ENCODE measurements around the gene UBD. TPM values are rescaled to one million over a fixed set of nuclear protein-coding genes. Genes with fewer than 3 reads are reported as not detected.

UBD gene
- total and polyA plus RNA-seq, 4 experiments from 2014 or later = not detected

DNA sequence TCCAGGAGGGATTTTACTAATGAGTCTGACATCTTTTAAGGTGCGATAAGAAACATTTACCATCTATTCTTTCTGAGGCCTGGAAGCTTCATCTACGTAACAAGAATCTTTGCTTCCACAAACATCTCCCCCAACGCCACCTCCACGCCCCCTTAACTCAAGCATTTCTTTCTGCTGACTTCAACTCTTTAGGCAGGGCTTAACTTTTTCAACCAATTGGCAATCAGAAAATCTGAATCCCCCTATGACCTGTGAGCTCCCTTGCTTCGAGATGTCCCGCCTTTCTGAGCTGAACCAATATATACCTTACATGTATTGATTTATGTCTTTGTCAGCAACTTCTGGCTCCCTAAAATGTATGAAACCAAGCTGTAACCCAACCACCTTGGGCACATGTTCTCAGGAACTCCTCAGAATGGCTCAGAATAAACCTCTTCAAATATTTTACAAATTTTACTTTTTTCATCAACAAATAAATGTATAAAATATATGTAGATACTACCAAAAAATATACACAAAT lies 36.9 kb upstream of the UBD start:
- no peak overlapping the region for H3K4me3 ChIP-seq (ENCODE audit: low read length in 2 of 2)
- Mint-ChIP-seq H3K27me3 (peaks cover 0 to 4% of the 10 kb centered on the region in 2 donors), H3K27ac (no peak overlapping the region), H3K4me1 (no peaks in the 10 kb centered on the region), H3K4me3 (no peak overlapping the region), H3K36me3 (no peaks in the 10 kb centered on the region), H3K9me3 (no peaks in the 10 kb centered on the region)
- H3K27ac ChIP-seq (ENCODE audit: low read depth, low read length) = no peak overlapping the region
- no peak for DNase-seq
- intact Hi-C loops (cut with micrococcal nuclease) = no loop called here
- H3K9me3 ChIP-seq (ENCODE audit: control insufficient read depth in 1 of 2, low read length in 2 of 2) = no peaks in the 10 kb centered on the region
- CTCF ChIA-PET (ENCODE audit: partially characterized antibody) = interaction anchor here (1.2 kb wide), 1 partner anchor 21 kb away, joined by 3 read pairs; no protein-coding TSS in a partner anchor
- H3K27me3 ChIP-seq (ENCODE audit: insufficient read depth, low read length) = peaks cover 5% of the 10 kb centered on the region
- POLR2A ChIA-PET (ENCODE audit: partially characterized antibody) = no interaction called here
- no peaks in the 10 kb centered on the region for H3K36me3 ChIP-seq (ENCODE audit: insufficient read depth, low read length)
- no peaks in the 10 kb centered on the region for H3K4me1 ChIP-seq (ENCODE audit: insufficient read depth, low read length)

DNA sequence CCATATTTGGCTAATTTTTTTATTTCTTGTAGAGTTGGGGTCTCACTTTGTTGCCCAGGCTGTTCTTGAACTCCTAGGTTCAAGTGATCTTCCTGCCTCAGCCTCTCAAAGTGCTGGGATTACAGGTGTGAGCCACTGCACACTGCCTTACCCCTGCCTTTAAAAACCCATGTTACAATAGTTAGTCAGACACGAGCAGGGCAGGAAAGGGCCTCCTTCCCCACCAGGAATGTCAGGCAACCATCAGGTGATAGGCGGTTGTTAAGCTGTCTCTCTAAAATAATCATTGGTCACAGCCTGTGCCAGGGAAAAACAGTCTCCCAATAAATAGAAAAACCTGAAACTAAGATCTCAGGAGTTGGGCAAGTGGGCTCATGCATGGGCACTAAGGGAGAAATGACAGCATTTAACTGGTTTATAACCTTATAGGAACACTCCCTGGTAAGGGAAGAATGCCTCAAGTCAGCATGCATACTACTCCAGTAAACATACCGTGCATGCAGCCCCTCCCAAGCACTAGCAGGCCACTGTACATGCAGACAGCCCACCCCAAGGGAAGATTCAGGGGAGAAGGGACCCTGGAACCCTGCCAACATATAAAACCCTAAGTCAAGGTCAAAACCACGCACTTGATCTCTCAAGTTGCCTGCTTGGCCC lies 33.8 kb upstream of the UBD start:
- DNase-seq = no peak
- Mint-ChIP-seq H3K9me3 (no peaks in the 10 kb centered on the region), H3K27me3 (peaks cover 5 to 15% of the 10 kb centered on the region in 2 donors), H3K36me3 (no peaks in the 10 kb centered on the region), H3K4me1 (peaks cover 0 to 1% (median 0%) of the 10 kb centered on the region in 4 donors), H3K4me3 (no peak overlapping the region), H3K27ac (no peak overlapping the region)
- no peaks in the 10 kb centered on the region for H3K4me1 ChIP-seq (ENCODE audit: insufficient read depth, low read length)
- ChIA-PET POLR2A (ENCODE audit: partially characterized antibody) (no interaction called here), CTCF (ENCODE audit: partially characterized antibody) (no interaction called here)
- peaks cover 15% of the 10 kb centered on the region for H3K27me3 ChIP-seq (ENCODE audit: insufficient read depth, low read length)
- no peaks in the 10 kb centered on the region for H3K36me3 ChIP-seq (ENCODE audit: insufficient read depth, low read length)
- H3K27ac ChIP-seq (ENCODE audit: low read depth, low read length) = no peak overlapping the region
- no peaks in the 10 kb centered on the region for H3K9me3 ChIP-seq (ENCODE audit: control insufficient read depth in 1 of 2, low read length in 2 of 2)
- no peak overlapping the region for H3K4me3 ChIP-seq (ENCODE audit: low read length in 2 of 2)
- intact Hi-C loops (cut with micrococcal nuclease) = no loop called here

DNA sequence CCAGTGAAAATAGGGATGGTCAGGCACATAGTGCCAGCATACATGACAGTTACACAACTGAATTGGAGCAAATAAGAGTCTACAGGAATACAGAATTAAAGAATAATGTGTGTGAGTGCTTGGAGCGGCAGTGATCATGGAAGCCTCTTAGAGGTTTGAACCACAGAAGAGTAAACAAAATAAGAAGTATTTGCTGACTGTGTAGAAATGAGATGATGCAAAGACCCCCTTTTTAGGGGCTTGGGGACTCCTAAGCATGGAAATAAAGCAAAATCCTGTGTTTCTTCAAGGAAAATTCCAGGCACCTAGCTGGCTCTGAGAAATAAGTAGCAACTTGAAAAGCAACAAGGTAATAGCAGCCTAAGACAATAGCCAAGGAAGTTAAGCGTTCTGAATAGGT lies 32.1 kb upstream of the UBD start:
- Mint-ChIP-seq H3K4me3 (no peak overlapping the region), H3K9me3 (no peaks in the 10 kb centered on the region), H3K4me1 (peaks cover 0 to 1% (median 0%) of the 10 kb centered on the region in 4 donors), H3K36me3 (no peaks in the 10 kb centered on the region), H3K27ac (peak overlapping the region in 1 of 7 donors; percentile 18), H3K27me3 (peaks cover 6 to 24% of the 10 kb centered on the region in 2 donors)
- no peaks in the 10 kb centered on the region for H3K36me3 ChIP-seq (ENCODE audit: insufficient read depth, low read length)
- DNase-seq = no peak
- H3K4me3 ChIP-seq (ENCODE audit: low read length in 2 of 2) = no peak overlapping the region
- no peak overlapping the region for H3K27ac ChIP-seq (ENCODE audit: low read depth, low read length)
- ChIA-PET CTCF (ENCODE audit: partially characterized antibody) (no interaction called here), POLR2A (ENCODE audit: partially characterized antibody) (no interaction called here)
- no peaks in the 10 kb centered on the region for H3K4me1 ChIP-seq (ENCODE audit: insufficient read depth, low read length)
- peaks cover 15% of the 10 kb centered on the region for H3K27me3 ChIP-seq (ENCODE audit: insufficient read depth, low read length)
- intact Hi-C loops (cut with micrococcal nuclease) = no loop called here
- H3K9me3 ChIP-seq (ENCODE audit: control insufficient read depth in 1 of 2, low read length in 2 of 2) = no peaks in the 10 kb centered on the region

DNA sequence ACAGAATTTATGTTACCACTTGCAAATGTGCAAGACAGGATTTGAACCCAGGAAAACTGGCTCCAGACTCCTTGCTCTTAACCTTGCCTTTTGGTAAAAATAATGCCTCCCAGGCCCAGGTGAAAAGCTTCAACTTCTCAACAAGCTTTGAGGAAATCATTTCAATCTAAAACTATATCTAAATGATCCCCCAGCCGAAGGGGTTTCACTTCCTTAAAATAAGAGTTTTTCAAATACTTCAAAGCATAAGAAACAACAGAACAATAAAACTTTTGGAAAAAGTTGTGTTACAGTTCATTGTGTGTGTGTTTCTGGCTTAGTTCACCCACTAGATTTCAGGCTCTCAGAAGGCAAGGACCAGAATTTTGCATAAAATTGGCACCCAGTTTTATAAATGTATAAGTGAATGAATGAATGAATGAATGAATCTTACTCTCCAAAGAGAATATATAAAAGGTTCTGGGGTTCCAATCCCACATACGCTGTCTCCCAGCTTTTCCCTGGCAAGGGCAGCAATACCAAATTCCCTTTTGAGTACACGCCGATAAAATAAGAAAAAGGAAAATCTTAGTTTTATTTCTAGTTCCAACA lies 30.8 kb upstream of the UBD start:
- H3K27me3 ChIP-seq (ENCODE audit: insufficient read depth, low read length) = peaks cover 15% of the 10 kb centered on the region
- ChIA-PET POLR2A (ENCODE audit: partially characterized antibody) (no interaction called here), CTCF (ENCODE audit: partially characterized antibody) (interaction anchor here (1.3 to 2.2 kb wide), 5 partner anchors 8 to 904 kb away, joined by 4 to 10 read pairs (median 6); no protein-coding TSS in a partner anchor)
- H3K4me3 ChIP-seq (ENCODE audit: low read length in 2 of 2) = no peak overlapping the region
- no peaks in the 10 kb centered on the region for H3K36me3 Mint-ChIP-seq
- no peak overlapping the region for H3K27ac Mint-ChIP-seq
- no peak overlapping the region for H3K27ac ChIP-seq (ENCODE audit: low read depth, low read length)
- intact Hi-C loops (cut with micrococcal nuclease) = no loop called here
- no peak overlapping the region for H3K4me3 Mint-ChIP-seq
- peaks cover 8 to 31% of the 10 kb centered on the region in 2 donors for H3K27me3 Mint-ChIP-seq
- H3K36me3 ChIP-seq (ENCODE audit: insufficient read depth, low read length) = no peaks in the 10 kb centered on the region
- no peaks in the 10 kb centered on the region for H3K9me3 ChIP-seq (ENCODE audit: control insufficient read depth in 1 of 2, low read length in 2 of 2)
- peaks cover 0 to 1% (median 0%) of the 10 kb centered on the region in 4 donors for H3K4me1 Mint-ChIP-seq
- DNase-seq = no peak
- no peaks in the 10 kb centered on the region for H3K4me1 ChIP-seq (ENCODE audit: insufficient read depth, low read length)
- no peaks in the 10 kb centered on the region for H3K9me3 Mint-ChIP-seq

DNA sequence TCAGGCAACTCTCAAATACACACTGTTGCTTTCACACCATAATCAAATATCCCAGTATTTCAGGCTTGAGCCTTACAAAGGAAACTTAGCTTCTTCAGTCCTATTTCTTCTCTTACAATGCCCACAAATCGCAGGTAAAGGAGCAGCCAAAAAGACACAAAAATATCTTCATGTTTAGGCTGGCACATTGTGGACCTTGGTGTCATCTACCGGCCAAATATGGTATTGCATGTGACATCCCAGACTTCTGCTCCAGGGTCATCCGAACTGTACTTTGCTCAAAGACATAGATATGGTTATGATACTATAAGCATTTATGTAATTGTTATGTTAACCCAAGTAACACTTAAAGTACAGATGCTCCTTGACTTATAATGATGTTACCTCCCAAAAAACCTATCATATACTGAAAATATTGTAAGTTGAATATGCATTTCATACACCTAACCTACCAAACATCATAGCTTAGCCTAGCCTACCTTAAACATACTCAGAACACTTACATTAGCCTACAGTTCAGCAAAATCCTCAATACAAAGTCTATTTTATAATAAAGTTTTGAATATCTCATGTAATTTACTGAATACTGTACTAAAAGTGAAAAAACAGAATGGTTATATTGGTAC lies 30.0 kb upstream of the UBD start:
- Mint-ChIP-seq H3K27ac (no peak overlapping the region), H3K9me3 (no peaks in the 10 kb centered on the region), H3K27me3 (peaks cover 8 to 34% of the 10 kb centered on the region in 2 donors), H3K4me1 (peaks cover 0 to 1% (median 0%) of the 10 kb centered on the region in 4 donors), H3K36me3 (no peaks in the 10 kb centered on the region), H3K4me3 (no peak overlapping the region)
- Histone ChIP-seq H3K27me3 (ENCODE audit: insufficient read depth, low read length) (peaks cover 15% of the 10 kb centered on the region), H3K4me3 (ENCODE audit: low read length in 2 of 2) (no peak overlapping the region), H3K27ac (ENCODE audit: low read depth, low read length) (no peak overlapping the region), H3K9me3 (ENCODE audit: control insufficient read depth in 1 of 2, low read length in 2 of 2) (no peaks in the 10 kb centered on the region), H3K36me3 (ENCODE audit: insufficient read depth, low read length) (no peaks in the 10 kb centered on the region), H3K4me1 (ENCODE audit: insufficient read depth, low read length) (no peaks in the 10 kb centered on the region)
- peak; percentile 48 to 57 (median 51) for DNase-seq
- ChIA-PET POLR2A (ENCODE audit: partially characterized antibody) (no interaction called here), CTCF (ENCODE audit: partially characterized antibody) (interaction anchor here (0.5 to 2.2 kb wide), 7 partner anchors 9 to 573 kb away, joined by 3 to 10 read pairs (median 4); no protein-coding TSS in a partner anchor)
- intact Hi-C loops (cut with micrococcal nuclease) = loop anchor here (2.0 kb wide), 1 partner anchor 573 kb away; no protein-coding TSS in a partner anchor

DNA sequence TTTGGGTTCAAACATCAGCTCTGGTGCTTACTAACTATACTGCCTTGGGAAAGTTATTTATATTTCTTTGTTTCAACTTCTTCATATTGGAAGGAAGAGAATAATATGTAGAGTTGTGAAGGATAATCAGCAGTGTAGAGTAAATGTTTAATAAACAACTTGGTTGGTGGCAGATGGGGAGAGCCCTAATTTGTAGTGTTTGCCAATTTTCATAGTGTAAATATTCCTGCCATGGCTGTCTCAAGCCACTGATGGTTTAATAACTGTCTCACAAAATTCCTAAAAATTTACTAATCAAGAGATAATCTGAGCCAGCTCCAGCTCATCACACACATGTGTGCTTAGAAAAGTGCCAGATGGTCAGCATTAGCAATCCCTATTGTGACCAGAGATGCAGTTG lies 25.3 kb upstream of the UBD start, which contains the start of gene OR2H2:
OR2H2 (plus strand) TSS at position 301 of the 400 bp plus-strand sequence. CDS start 2,824 bp downstream, outside the sequence.
- POLR2A ChIA-PET (ENCODE audit: partially characterized antibody) = no interaction called here
- Histone ChIP-seq H3K9me3 (ENCODE audit: control insufficient read depth in 1 of 2, low read length in 2 of 2) (no peaks in the 10 kb centered on the region), H3K27ac (ENCODE audit: low read depth, low read length) (no peak within 1 kb of the TSS), H3K4me1 (ENCODE audit: insufficient read depth, low read length) (no peaks in the 10 kb centered on the region), H3K36me3 (ENCODE audit: insufficient read depth, low read length) (no peaks in the 10 kb centered on the region), H3K4me3 (ENCODE audit: low read length in 2 of 2) (no peak within 1 kb of the TSS), H3K27me3 (ENCODE audit: insufficient read depth, low read length) (peaks cover 2% of the 10 kb centered on the region)
- intact Hi-C loops (cut with micrococcal nuclease) = no loop called here
- Mint-ChIP-seq H3K36me3 (no peaks in the 10 kb centered on the region), H3K9me3 (no peaks in the 10 kb centered on the region), H3K4me1 (peaks cover 0 to 1% (median 0%) of the 10 kb centered on the region in 4 donors), H3K4me3 (no peak within 1 kb of the TSS), H3K27me3 (peaks cover 18 to 43% of the 10 kb centered on the region in 2 donors), H3K27ac (peak within 1 kb of the TSS in 1 of 7 donors; percentile 37)
- CTCF ChIA-PET (ENCODE audit: partially characterized antibody) = interaction anchor here (0.6 to 1.1 kb wide), 2 partner anchors 569 to 1272 kb away, joined by 3 to 5 read pairs; no protein-coding TSS in a partner anchor
- DNase-seq = no peak

DNA sequence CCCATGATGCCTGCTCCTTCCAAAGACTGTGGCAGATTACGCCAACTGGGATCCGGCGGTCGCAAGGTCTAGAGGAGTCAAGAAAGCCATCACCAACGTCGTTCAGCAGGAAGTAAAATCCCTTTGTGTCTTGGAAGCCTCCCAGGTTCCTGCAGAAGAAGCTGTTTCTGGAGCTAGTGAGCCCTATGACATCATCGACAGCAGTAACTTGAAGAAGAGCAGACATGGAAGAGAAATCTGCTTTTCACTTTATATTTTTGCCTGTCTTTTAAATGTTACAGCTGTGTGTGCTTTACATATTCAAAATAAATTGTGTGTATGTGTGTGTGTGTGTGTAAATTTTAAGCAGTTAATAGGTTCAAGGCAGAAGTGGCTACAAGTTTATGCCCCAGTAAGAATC lies 18.0 kb upstream of the UBD start:
- CTCF ChIA-PET (ENCODE audit: partially characterized antibody) = interaction anchor here (1.8 kb wide), 1 partner anchor 12 kb away, joined by 6 read pairs; no protein-coding TSS in a partner anchor
- Histone ChIP-seq H3K27ac (ENCODE audit: low read depth, low read length) (no peak overlapping the region), H3K9me3 (ENCODE audit: control insufficient read depth in 1 of 2, low read length in 2 of 2) (no peaks in the 10 kb centered on the region), H3K4me3 (ENCODE audit: low read length in 2 of 2) (no peak overlapping the region), H3K36me3 (ENCODE audit: insufficient read depth, low read length) (no peaks in the 10 kb centered on the region), H3K27me3 (ENCODE audit: insufficient read depth, low read length) (peaks cover under 1% of the 10 kb centered on the region), H3K4me1 (ENCODE audit: insufficient read depth, low read length) (no peaks in the 10 kb centered on the region)
- H3K27me3 Mint-ChIP-seq = peaks cover 22 to 36% of the 10 kb centered on the region in 2 donors
- intact Hi-C loops (cut with micrococcal nuclease) = no loop called here
- H3K4me3 Mint-ChIP-seq = no peak overlapping the region
- H3K36me3 Mint-ChIP-seq = no peaks in the 10 kb centered on the region
- H3K27ac Mint-ChIP-seq = no peak overlapping the region
- no peak for DNase-seq
- H3K4me1 Mint-ChIP-seq = no peaks in the 10 kb centered on the region
- no peaks in the 10 kb centered on the region for H3K9me3 Mint-ChIP-seq
- POLR2A ChIA-PET (ENCODE audit: partially characterized antibody) = no interaction called here
